SHP77 (cell line): ENCODE data around the gene KRT32.

Experiments used
- DNase-seq, 2 experiments: peaks; one replicate each; lab custom pipeline; 2025; lab: John Stamatoyannopoulos, UW

The KRT32 gene

GRCh38 chr17:41492771-41493170 is 25.6 kb upstream of the KRT32 start:
- DNase-seq = peak in 1 of 2 experiments; percentile 13

DNA sequence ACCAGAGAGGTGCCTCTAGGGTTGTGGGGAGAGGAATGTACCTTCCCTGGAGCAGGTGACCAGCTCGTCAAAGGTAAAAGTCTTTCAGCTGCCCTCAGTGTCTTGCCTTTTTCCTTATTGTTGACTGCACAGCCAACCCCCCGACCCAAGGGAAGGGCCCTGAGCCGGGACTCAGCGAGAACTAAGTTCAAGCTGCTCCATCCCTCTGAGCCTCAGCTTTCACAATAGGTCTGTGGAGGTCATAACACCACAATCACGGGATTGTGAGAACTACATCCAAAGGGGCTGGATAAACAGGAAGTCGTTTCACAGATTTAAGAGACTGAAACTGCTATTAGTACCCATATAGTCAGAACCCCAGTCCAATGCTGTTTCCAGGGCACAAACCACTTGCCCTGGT is 25.2 kb upstream of the KRT32 start:
- no peak for DNase-seq

DNA sequence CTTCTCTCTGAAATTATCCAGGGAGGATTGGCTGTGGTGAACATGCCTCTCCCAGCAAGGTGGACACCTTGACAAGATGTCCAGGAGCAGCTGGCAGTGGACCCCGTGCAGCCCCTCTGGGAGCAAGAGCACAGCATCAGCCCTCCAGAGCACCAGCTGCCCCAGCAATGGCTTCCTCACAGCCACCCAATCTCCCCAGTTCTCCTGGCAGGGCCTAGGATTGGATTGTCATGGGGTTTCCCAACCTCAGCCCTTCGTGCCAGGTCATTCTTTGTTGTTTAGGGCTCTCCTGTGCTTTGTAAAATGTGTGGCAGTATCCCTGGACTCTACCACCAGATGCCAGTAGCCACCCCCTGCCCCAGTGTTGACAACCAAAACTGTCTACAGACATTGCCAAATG is 24.3 kb upstream of the KRT32 start:
- no peak for DNase-seq

DNA sequence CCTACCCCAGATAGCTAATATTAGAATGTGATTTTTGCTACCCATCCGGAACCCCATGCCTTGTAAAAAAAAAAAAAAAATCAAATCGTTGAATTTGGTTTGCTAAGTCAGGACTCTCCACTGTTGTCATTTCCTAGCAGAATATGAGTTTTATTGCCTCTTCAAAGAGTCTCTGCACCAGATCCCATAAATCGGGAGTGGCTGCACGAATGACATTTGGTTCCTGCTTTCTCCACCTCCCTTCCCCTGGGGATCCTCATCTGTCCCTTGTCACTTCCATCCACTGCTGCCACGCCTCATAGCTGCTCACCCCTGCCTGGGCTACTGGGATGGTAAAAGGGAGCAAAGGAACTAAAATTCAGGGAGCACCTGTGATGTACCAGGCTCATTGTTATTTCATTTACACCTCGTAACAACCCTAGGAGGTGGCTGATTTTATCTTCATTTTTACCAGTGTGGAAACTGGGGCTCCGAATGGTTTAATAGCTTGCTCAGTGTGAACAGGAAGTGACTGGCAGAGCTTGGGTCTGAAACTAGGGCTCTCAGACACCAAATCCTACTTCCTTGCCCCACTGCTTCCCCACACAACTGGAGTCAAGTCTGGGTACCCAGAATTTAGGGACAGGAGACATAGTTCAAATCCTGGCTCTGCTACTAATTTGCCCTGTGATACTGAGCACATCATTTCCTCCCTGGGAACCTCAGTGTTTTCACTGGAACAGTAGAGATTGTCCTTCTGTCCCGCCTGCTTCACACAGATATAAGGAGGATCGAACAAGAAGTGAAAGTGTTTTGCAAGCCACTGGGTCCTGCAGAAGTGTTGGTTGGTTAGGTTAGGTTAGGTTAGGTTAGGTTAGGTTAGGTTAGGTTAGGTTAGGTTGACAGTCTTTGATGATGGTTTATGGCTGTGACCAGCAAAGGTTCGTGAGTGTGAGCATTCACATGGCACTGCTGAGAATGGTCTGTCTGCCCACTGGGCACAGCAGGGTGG is 23.1 kb upstream of the KRT32 start:
- DNase-seq = no peak

DNA sequence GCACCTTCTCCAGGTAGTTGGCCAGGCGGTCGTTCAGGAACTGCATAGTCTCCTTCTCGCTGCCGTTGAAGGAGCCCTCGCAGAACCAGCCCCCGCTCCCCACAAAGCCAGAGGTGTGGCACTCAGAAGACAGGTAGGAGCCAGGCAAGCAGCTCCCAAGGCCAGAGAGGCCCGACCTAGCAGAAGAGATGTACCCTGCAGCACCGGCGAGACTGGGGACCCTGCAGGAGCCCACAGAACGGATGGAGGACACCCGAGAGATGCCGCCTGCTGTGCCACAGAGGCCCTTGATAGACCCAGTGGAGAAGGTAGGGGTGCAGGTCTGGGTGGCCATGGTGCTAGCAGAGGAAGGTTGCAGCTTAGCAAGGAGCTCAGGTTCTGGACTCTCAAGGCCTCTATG is 22.3 kb upstream of the KRT32 start, which contains the start of gene KRT36:
KRT36 (minus strand) TSS at position 380 of the 400 bp plus-strand sequence; CDS start at position 334, 46 bp downstream.
- no peak for DNase-seq

DNA sequence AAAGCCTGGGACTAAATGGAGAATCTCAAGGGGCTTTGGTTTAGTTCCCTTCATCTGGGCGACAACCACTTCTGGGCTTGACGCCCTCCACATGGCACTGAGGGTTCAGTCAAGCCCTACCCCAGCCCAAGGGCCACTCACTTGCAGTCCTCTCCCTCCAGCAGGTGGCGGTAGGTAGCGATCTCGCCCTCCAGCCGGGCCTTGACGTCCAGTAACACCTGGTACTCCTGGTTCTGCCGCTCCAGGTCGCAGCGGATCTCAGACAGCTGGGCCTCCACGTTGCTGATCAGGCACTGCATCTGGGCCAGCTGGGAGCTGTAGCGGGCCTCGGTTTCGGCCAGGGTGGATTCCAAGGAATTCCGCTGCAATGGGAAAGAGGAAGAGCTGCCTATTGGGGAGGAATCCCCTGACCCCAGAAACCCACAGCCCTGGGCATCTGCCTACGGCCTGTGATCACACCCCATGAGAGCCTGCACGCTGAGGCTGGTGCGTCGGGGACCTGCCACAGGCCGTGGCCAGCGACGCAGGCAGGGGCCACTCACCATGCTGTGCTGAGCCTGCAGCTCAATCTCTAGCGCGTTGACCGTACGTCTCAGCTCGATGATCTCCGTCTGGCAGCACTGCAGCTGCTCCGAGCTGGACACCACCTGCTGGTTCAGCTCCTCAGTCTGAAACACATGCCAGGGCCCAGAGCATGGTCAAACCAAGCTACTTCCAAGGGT is 19.8 kb upstream of the KRT32 start:
- no peak for DNase-seq

GRCh38 chr17:41486316-41486715 is 19.1 kb upstream of the KRT32 start:
- DNase-seq = no peak

- no peak for DNase-seq
Measured at GRCh38 chr17:41484920-41485904, 18.0 kb upstream of the KRT32 start.

DNA sequence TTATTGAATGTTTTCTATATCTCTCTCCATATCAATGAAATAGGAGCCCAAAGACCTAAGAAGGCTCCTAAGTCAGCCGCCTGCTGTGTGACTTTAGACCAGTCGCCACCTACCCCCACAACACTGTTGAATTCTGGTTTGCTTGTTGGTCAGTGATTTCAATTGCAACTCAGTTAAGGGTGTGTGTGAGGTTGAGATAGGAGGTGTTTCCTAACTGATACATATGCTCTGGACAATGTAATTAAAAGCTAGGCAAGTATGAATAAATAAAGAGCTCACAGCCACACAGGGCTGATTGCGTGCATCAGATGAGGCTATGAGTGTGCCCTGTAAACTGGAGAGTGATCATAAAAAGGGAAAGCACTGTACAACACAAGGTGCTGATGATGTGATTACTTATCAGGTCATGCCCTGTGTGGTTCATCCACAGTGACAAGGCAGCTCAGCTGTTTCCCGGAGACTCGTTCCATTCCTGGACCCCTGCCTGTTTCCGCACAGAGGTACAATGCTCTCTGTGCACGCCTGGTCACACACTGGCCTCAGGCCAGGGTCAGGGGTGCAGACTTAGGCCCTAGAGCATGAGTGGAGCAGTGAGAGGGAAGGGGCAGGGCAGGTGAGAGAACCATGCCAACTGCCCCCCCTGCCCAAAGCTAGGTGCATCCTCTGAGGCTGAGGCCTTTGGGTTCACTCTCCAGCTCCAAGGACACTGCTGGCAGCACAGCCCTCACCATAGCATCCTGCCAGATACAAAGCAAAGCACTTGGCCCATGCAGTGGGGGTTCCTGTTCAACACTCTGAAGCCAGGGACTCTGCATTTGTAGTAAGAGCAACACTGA is 17.0 kb upstream of the KRT32 start:
- no peak for DNase-seq

DNA sequence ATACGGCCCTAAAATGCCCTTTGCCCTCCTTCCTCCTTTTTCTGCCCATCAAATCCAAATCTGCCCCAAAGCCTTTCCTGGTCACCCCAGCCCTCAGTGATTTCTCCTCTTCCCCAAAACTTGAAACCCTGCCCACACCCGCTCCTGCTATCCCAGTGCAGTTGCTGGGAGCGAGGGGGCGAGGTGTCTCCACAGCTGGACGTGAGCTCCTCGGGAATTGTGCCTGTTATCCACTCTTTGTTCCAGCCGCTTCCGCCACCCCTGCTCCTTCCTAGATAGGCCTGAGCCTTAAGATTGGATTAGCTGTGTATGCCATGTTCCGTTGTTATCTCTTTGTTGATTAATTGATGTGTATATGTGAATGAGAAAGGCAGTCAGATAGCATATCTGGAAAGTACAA is 16.3 kb upstream of the KRT32 start:
- no peak for DNase-seq

DNA sequence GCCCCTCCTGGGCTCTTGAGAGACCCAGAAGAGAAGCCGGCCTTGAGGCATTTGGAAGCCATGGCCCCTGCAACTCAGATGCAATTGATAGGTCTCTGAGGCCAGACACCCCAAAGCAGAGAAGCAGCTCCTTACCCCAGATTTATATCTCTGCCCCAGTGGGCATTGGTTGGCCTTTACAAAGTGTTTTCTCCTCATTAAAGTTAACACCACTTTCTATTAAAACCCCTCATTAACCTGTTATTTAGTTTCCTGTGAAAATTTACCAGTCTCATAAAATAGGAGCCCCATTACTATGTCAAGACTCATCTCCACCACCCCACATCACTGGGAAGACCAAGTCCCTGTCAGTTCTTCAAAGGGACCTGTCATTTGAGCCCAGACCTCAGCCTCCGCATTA is 13.8 kb upstream of the KRT32 start, which contains the start of gene KRT35:
KRT35 (minus strand) TSS at position 116 of the 400 bp plus-strand sequence; CDS start at position 62, 54 bp downstream.
- no peak for DNase-seq

DNA sequence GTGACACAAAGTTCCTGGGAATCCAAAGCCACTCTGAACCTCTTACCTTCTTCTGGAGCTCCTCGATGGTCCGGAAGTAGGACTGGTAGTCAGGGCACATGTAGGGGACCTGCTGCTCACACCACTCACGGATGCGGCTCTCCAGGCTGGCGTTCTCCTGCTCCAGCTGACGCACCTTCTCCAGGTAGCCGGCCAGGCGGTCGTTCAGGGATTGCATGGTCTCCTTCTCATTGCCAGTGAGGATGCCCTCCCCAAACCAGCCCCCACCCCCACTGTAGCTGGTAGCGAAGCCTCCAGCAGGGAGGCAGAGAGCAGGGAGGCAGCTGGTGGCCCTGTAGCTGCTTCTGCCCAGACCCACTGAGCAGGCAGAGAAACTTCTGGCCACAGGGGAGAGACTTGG is 13.4 kb upstream of the KRT32 start:
- DNase-seq = no peak

- DNase-seq = no peak
Measured at GRCh38 chr17:41480136-41480535, 12.9 kb upstream of the KRT32 start.

- DNase-seq = no peak
Measured at GRCh38 chr17:41478237-41478636, 11.1 kb upstream of the KRT32 start.

DNA sequence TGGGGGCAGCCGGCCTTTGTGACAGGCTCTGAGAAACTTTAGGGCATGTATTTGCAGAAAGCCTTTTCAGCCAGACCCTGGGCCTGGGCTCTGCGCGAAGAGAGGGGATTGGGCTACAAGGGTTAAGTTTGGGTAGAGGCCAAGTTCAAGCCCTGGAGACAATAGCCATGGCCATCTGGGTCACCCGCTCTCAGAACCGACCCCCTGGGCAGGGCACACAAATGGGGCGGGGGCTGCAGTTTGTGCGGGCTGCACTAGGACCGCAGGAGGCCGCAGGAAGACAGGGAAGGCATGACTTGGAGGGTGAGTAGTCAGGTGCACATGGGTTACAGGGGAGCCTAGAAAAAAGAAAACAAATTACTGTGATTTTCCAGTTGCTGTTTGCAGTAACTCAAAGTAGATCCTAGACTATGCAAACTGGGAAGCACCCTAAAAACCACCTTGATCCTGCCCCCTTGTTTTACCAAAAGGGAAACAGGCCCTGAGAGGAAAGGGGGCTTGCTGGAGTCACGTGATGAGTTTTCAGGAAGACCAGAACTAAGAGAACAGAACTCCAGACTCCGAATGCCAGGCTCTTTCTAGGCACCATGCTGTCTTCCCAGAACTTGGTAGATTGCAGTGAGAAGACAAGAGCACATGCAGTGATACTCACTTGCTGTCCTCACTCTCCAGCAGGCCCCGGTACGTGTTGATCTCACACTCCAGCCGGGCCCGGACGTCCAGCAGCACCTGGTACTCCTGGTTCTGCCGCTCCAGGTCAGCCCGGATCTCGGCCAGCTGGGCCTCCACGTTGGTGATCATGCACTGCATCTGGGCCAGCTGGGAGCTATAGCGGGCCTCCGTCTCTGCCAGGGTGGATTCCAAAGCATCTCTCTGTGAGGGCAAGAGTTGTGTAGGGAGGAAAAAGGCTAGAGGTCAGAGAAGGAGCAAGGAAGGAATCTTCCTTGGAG is 10.0 kb upstream of the KRT32 start:
- DNase-seq = no peak

GRCh38 chr17:41475421-41475820 is 8.2 kb upstream of the KRT32 start:
- DNase-seq = no peak

DNA sequence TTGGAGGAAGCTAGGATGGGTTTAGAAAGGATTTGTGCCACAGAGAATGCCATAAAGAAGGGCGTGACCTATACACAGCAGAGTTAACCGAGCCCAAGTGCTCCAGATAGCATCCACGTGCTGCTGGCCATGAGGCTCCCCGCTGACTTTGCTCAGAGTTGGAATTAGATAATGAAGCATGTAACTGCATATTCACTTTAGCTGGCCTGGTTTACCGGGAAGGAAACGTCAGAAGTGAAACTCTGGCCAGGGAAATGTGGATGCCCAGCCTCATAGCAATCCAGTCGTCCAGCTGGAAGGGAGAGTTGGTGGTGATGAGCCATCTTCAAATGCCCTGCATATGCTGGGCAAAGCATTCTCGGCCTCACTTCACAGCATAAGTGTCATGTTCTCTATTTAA is 7.7 kb upstream of the KRT32 start:
- DNase-seq = no peak

- DNase-seq = no peak
Measured at GRCh38 chr17:41468346-41468745, 1.2 kb upstream of the KRT32 start.

- no peak for DNase-seq
Measured at GRCh38 chr17:41467561-41467960, 375 bp upstream of the KRT32 start.

GRCh38 chr17:41464682-41465081 is 2.5 kb downstream of the KRT32 start:
- no peak for DNase-seq
